ENCODE data around the gene CNTNAP2. TPM values are rescaled to one million over a fixed set of nuclear protein-coding genes. Genes with fewer than 3 reads are reported as not detected.

The CNTNAP2 gene
- total and polyA plus RNA-seq, 2 of the 8 experiments (the other 6 are each of a cell fraction or from before 2014, with no cell fraction given), result 27.9 to 71.0 TPM

- H2AK5ac ChIP-seq (ENCODE audit: low read depth, low read length), result no peak overlapping the region
- no peak overlapping the region for H3K27ac ChIP-seq (ENCODE audit: low read depth, low read length)
- H3K27me3 ChIP-seq (replicated peaks in 1 of 4; ENCODE audit: control insufficient read depth in 3 of 4, extremely low read depth in 1 of 4, insufficient read depth in 3 of 4, low read length in 3 of 4), result no peaks in the 10 kb centered on the region
- H3K18ac ChIP-seq (ENCODE audit: extremely low read depth, low read length), result no peak overlapping the region
- H3K4me3 ChIP-seq (ENCODE audit: extremely low read depth in 1 of 4, insufficient read depth in 2 of 4, low read depth in 3 of 4, low read length in 4 of 4), result no peak overlapping the region
- no peak overlapping the region for H3K4me2 ChIP-seq (ENCODE audit: insufficient read depth in 1 of 2, low read depth in 2 of 2, low read length in 2 of 2)
- H3K36me3 ChIP-seq (ENCODE audit: control insufficient read depth in 2 of 4, insufficient read depth in 4 of 4, low read length in 3 of 4), result no peaks in the 10 kb centered on the region
- H2AFZ ChIP-seq (ENCODE audit: low read length), result no peak overlapping the region
- H4K91ac ChIP-seq (replicated peaks; ENCODE audit: insufficient read length, low read length), result no peak overlapping the region
- no peak overlapping the region for H3K56ac ChIP-seq (replicated peaks; ENCODE audit: insufficient read length, low read depth, low read length)
- no peak overlapping the region for H2BK5ac ChIP-seq (ENCODE audit: low read depth, low read length)
- FAIRE-seq (no peak), DNase-seq (ENCODE audit: low read depth in 1 of 2, low spot score in 2 of 2) (no peak)
- no peaks in the 10 kb centered on the region for H4K20me1 ChIP-seq (replicated peaks in 1 of 2; ENCODE audit: control insufficient read depth in 1 of 2, insufficient read depth in 2 of 2, low read length in 2 of 2)
- H3K79me2 ChIP-seq (ENCODE audit: control insufficient read depth in 1 of 2, insufficient read depth in 2 of 2, low read length in 2 of 2), result no peaks in the 10 kb centered on the region
- peaks cover 0 to 2% (median 0%) of the 10 kb centered on the region in 4 experiments; a peak in 1 of 7 replicates for H3K4me1 ChIP-seq (replicated peaks in 1 of 4; ENCODE audit: control insufficient read depth in 3 of 4, insufficient read depth in 4 of 4, low read length in 3 of 4)
- no peaks in the 10 kb centered on the region for H3K79me1 ChIP-seq (ENCODE audit: low read depth, low read length)
- 88% methylated on average over 3 of the region's 3 CpGs; no CpG with 5 or more reads in 1 of the 2 experiments for WGBS, 2 experiments (ENCODE audit: extremely low coverage in 1 of 2, insufficient coverage in 1 of 2, insufficient read length in 1 of 2, insufficient replicate concordance in 2 of 2, low coverage in 1 of 2, low lambda C conversion rate in 2 of 2, missing lambda C conversion rate in 1 of 2)
- H3K4ac ChIP-seq (replicated peaks; ENCODE audit: insufficient read length, low read depth, low read length), result no peak overlapping the region
- H3K23me2 ChIP-seq (ENCODE audit: low read depth, low read length), result no peaks in the 10 kb centered on the region
- H4K5ac ChIP-seq (ENCODE audit: insufficient read length, low read depth, low read length), result no peak overlapping the region
- no peak overlapping the region for H2BK120ac ChIP-seq (replicated peaks; ENCODE audit: low read depth, low read length)
- H4K8ac ChIP-seq (ENCODE audit: extremely low read depth, insufficient read depth, low read length), result no peak overlapping the region
- no peak overlapping the region for H2BK12ac ChIP-seq (ENCODE audit: low read depth, low read length)
- no peak overlapping the region for H2BK15ac ChIP-seq (ENCODE audit: low read length)
- ChIA-PET POLR2A (ENCODE audit: partially characterized antibody) (no interaction called here), CTCF (ENCODE audit: partially characterized antibody) (no interaction called here)
- H3K23ac ChIP-seq (ENCODE audit: insufficient read length), result no peak overlapping the region
- no peak overlapping the region for H2BK20ac ChIP-seq (ENCODE audit: low read length)
- no peak overlapping the region for H3K14ac ChIP-seq (ENCODE audit: insufficient read length)
- no peak overlapping the region for H3K9ac ChIP-seq (replicated peaks in 1 of 4; ENCODE audit: extremely low read depth in 1 of 4, low read depth in 3 of 4, low read length in 3 of 4)
- no peaks in the 10 kb centered on the region for H3K9me3 ChIP-seq (ENCODE audit: insufficient read depth in 2 of 2, low read depth in 1 of 2, low read length in 1 of 2)
- no peak for TF ChIP-seq BACH1 (IDR thresholded peaks at IDR 0.05; ENCODE audit: low read length)
- TF ChIP-seq CEBPB (IDR thresholded peaks at IDR 0.05; ENCODE audit: low read depth, low read length), result no peak
- no peak for TF ChIP-seq NANOG (IDR thresholded peaks at IDR 0.05; ENCODE audit: insufficient read depth, low read depth, low read length, poor library complexity, severe bottlenecking)
- TF ChIP-seq RXRA (IDR thresholded peaks at IDR 0.05; ENCODE audit: insufficient read depth, low read depth, low read length), result no peak
- no peak for TF ChIP-seq SAP30 (IDR thresholded peaks at IDR 0.05; ENCODE audit: insufficient read depth, insufficient replicate concordance, low read length)
- no peak for TF ChIP-seq POLR2A (IDR thresholded peaks at IDR 0.05; ENCODE audit: control extremely low read depth in 1 of 2, low read depth in 2 of 2, low read length in 2 of 2)
- no peak for TF ChIP-seq CBX8 (IDR thresholded peaks at IDR 0.05; ENCODE audit: borderline replicate concordance, low read depth, low read length)
- no peak for TF ChIP-seq JUND (IDR thresholded peaks at IDR 0.05; ENCODE audit: low read length)
- TF ChIP-seq FOSL1 (IDR thresholded peaks at IDR 0.05; ENCODE audit: insufficient read depth, low read depth, low read length), result no peak
- no peak for TF ChIP-seq GTF2F1 (IDR thresholded peaks at IDR 0.05; ENCODE audit: borderline replicate concordance, low read depth, low read length)
- no peak for TF ChIP-seq SUZ12 (IDR thresholded peaks at IDR 0.05; ENCODE audit: low read length)
- no peak for TF ChIP-seq E2F6 (IDR thresholded peaks at IDR 0.05)
- TF ChIP-seq ZNF274 (IDR thresholded peaks at IDR 0.05; ENCODE audit: borderline replicate concordance, extremely low read depth, low read length), result no peak
- TF ChIP-seq SIN3A (conservative IDR thresholded peaks at IDR 0.05 in 1 of 2, IDR thresholded peaks at IDR 0.05 in 1 of 2; ENCODE audit: low read depth in 1 of 2, low read length in 2 of 2), result no peak
These were observed 652.4 kb downstream of the CNTNAP2 start for GRCh38 chr7:146768957-146769356.
